PFSK-1 (cell line): ENCODE measurements around the gene PALS1.

Source experiments
- FOXP2 ChIP-seq: optimal IDR thresholded peaks from 2 replicates; pipeline ENCODE3; 2011; ENCODE audit warnings: borderline replicate concordance, control low read depth, inconsistent platforms; ENCODE audit not compliant: insufficient read depth; ENCODE audit errors: extremely low read length, extremely low read depth
- POLR2AphosphoS5 ChIP-seq: IDR thresholded peaks from 2 replicates; pipeline ENCODE4 v1.6.1; 2012; ENCODE audit warnings: low read depth, mild to moderate bottlenecking, control low read depth, low read length, moderate library complexity
- REST ChIP-seq, 2 experiments: IDR thresholded peaks; 2 replicates each; pipeline versions ENCODE4 v1.6.1 to v1.8.0; 2011 to 2012; ENCODE audit warnings: low read depth in 2 of 2, low read length in 2 of 2, control low read depth in 1 of 2, inconsistent platforms in 1 of 2, mild to moderate bottlenecking in 1 of 2, moderate library complexity in 1 of 2; ENCODE audit not compliant: insufficient read depth in 1 of 2
- SIN3A ChIP-seq: IDR thresholded peaks from 2 replicates; pipeline ENCODE4 v1.6.1; 2012; ENCODE audit warnings: mild to moderate bottlenecking, low read length, moderate library complexity, borderline replicate concordance; ENCODE audit not compliant: insufficient read depth
- TAF1 ChIP-seq: IDR thresholded peaks from 2 replicates; pipeline ENCODE4 v1.6.1; 2012; ENCODE audit warnings: low read length, control low read depth, borderline replicate concordance; ENCODE audit not compliant: insufficient read depth

Gene PALS1

GRCh38 chr14:67257906-67258305 lies 16.7 kb downstream of the PALS1 start:
- TF ChIP-seq FOXP2 (no peak), SIN3A (no peak)

GRCh38 chr14:67260965-67261364 lies 19.7 kb downstream of the PALS1 start:
- TF ChIP-seq SIN3A (no peak), POLR2AphosphoS5 (no peak), FOXP2 (no peak), TAF1 (no peak), REST (IDR thresholded peaks at IDR 0.05; ENCODE audit: insufficient read depth in 1 of 2, low read depth in 2 of 2, low read length in 2 of 2) (no peak)

GRCh38 chr14:67263499-67264149 lies 22.4 kb downstream of the PALS1 start:
- no peak for TF ChIP-seq POLR2AphosphoS5
- no peak for TF ChIP-seq SIN3A

GRCh38 chr14:67265131-67265530 lies 23.9 kb downstream of the PALS1 start:
- TF ChIP-seq SIN3A (no peak), FOXP2 (no peak), POLR2AphosphoS5 (no peak), REST (IDR thresholded peaks at IDR 0.05; ENCODE audit: insufficient read depth in 1 of 2, low read depth in 2 of 2, low read length in 2 of 2) (no peak), TAF1 (no peak)

- TF ChIP-seq TAF1 (no peak), SIN3A (no peak), REST (IDR thresholded peaks at IDR 0.05; ENCODE audit: insufficient read depth in 1 of 2, low read depth in 2 of 2, low read length in 2 of 2) (no peak)
Observed at GRCh38 chr14:67267576-67268328, 26.5 kb downstream of the PALS1 start.

GRCh38 chr14:67268426-67269150 lies 27.4 kb downstream of the PALS1 start:
- TF ChIP-seq FOXP2 (no peak), TAF1 (no peak), POLR2AphosphoS5 (no peak), SIN3A (no peak), REST (IDR thresholded peaks at IDR 0.05; ENCODE audit: insufficient read depth in 1 of 2, low read depth in 2 of 2, low read length in 2 of 2) (no peak)
